Stomach smooth muscle (tissue), 2 donors: Measurements from ENCODE around the gene KLHL30.
A peak's percentile ranks its signal among the peaks of the same experiment; 100 is the strongest.
"Not testable (repeated sequence)": the region's sequence is repeated elsewhere in the genome, so short reads cannot be mapped to it uniquely, and the experiment has no call there.

Source experiments
- H3K27ac ChIP-seq: one replicate; pipeline ENCODE4 v1.7.0; 2013; ENCODE audit warnings: mild to moderate bottlenecking, low read length, inconsistent platforms
- H3K27me3 ChIP-seq, 2 donors: one replicate each; pipeline ENCODE4 v1.7.0; 2013; ENCODE audit warnings: low read length in 2 of 2; ENCODE audit not compliant: insufficient read depth in 2 of 2, control insufficient read depth in 1 of 2
- H3K36me3 ChIP-seq, 2 donors: one replicate each; pipeline ENCODE4 v1.7.0; 2013; ENCODE audit warnings: low read length in 2 of 2; ENCODE audit not compliant: control insufficient read depth in 2 of 2, insufficient read depth in 2 of 2
- H3K4me1 ChIP-seq: one replicate; pipeline ENCODE4 v1.7.0; 2013; ENCODE audit warnings: low read length; ENCODE audit not compliant: control insufficient read depth, insufficient read depth
- H3K4me3 ChIP-seq, 2 donors: one replicate each; pipeline ENCODE4 v1.7.0; 2013; ENCODE audit warnings: low read length in 2 of 2
- H3K9ac ChIP-seq, 2 donors: one replicate each; pipeline ENCODE4 v1.7.0; 2013; ENCODE audit warnings: low read length in 2 of 2, mild to moderate bottlenecking in 1 of 2
- H3K9me3 ChIP-seq, 2 donors: one replicate each; pipeline ENCODE4 v1.7.0; 2013; ENCODE audit warnings: low read length in 2 of 2; ENCODE audit not compliant: control insufficient read depth in 2 of 2
- donor health status: healthy.
- donor health status: Pancreatic carcinoma.

Gene KLHL30

DNA sequence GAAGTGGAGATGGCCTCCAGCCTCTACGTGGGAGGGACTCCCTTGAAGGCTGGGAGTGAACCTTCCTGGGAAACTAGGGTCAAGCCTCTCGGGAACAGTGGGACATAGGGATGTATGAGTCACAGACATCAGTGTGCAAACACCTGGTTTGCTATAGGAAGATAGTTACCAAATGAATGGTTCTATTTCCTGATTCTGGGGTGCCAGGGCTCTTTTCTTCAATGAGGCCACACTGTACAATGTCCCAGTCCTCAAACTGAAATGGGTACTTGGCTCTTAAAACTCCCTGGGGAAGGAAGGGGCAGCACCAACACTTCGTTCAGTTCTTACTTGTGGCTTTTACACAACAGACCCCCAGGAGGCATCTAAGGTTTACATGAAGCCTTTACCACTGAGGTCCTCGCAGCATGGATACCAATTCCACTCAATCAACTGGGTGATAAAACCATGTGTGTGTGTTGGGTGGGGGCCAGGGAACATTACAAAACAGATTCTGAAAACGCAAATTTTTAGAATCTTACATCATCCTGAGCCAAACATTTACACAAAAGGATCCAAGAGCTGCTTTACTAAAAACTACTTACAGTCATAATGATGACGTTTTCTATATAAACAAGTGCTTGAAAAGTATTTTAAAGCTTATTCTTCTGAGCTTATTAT, 30.7 kb downstream of the KLHL30 start:
- H3K9me3 ChIP-seq = no peaks in the 10 kb centered on the region
- H3K27ac ChIP-seq = peak overlapping the region; percentile 42
- H3K36me3 ChIP-seq = peaks cover 38 to 42% of the 10 kb centered on the region in 2 donors
- peaks cover 0 to 2% of the 10 kb centered on the region in 2 donors for H3K27me3 ChIP-seq
- H3K9ac ChIP-seq = no peak overlapping the region
- no peak overlapping the region for H3K4me3 ChIP-seq
- H3K4me1 ChIP-seq = peaks cover 20% of the 10 kb centered on the region

DNA sequence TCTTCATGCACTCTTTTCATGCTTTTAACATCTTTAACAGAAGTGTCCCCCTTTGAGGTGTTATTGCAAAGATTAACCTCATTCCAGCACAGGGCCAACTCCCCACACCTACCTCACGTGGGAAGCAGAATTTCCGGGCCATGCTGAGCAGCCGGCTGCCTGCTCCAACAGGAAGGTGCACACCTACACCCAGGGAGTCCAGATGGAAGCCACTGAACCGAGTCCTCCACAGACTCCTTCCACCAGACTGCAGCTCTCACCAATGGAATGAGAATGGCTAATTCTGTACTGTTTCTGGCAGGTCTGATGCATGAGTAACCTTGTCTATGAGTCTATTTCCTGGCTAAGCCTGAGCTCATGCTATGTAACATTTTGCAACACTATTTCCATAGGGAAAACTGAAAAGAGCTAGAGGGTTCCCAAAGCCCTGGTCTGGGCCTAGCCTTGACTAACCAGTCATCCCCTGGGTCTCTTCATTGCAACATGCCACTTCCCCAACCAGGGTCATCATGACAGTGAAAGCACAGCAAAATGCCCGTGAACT, 31.3 kb downstream of the KLHL30 start:
- H3K27ac ChIP-seq = peak overlapping the region; percentile 69
- no peaks in the 10 kb centered on the region for H3K27me3 ChIP-seq
- no peaks in the 10 kb centered on the region for H3K9me3 ChIP-seq
- H3K9ac ChIP-seq = no peak overlapping the region
- peaks cover 44 to 48% of the 10 kb centered on the region in 2 donors for H3K36me3 ChIP-seq
- H3K4me3 ChIP-seq = no peak overlapping the region
- peaks cover 20% of the 10 kb centered on the region for H3K4me1 ChIP-seq

- no peak overlapping the region for H3K4me3 ChIP-seq
- peak overlapping the region; percentile 69 for H3K27ac ChIP-seq
- no peak overlapping the region for H3K9ac ChIP-seq
- H3K36me3 ChIP-seq = peaks cover 49% of the 10 kb centered on the region in 2 donors
- no peaks in the 10 kb centered on the region for H3K27me3 ChIP-seq
- H3K9me3 ChIP-seq = no peaks in the 10 kb centered on the region
- peaks cover 20% of the 10 kb centered on the region for H3K4me1 ChIP-seq
Observed at GRCh38 chr2:238170386-238171071, 32.1 kb downstream of the KLHL30 start.

- H3K4me3 ChIP-seq, H3K27ac ChIP-seq, H3K9ac ChIP-seq, H3K9me3 ChIP-seq, H3K27me3 ChIP-seq: not testable (repeated sequence)
- Histone ChIP-seq H3K36me3 (peaks cover 49 to 51% of the 10 kb centered on the region in 2 donors), H3K4me1 (peaks cover 20% of the 10 kb centered on the region)
Observed at GRCh38 chr2:238171072-238171431, 32.6 kb downstream of the KLHL30 start.

DNA sequence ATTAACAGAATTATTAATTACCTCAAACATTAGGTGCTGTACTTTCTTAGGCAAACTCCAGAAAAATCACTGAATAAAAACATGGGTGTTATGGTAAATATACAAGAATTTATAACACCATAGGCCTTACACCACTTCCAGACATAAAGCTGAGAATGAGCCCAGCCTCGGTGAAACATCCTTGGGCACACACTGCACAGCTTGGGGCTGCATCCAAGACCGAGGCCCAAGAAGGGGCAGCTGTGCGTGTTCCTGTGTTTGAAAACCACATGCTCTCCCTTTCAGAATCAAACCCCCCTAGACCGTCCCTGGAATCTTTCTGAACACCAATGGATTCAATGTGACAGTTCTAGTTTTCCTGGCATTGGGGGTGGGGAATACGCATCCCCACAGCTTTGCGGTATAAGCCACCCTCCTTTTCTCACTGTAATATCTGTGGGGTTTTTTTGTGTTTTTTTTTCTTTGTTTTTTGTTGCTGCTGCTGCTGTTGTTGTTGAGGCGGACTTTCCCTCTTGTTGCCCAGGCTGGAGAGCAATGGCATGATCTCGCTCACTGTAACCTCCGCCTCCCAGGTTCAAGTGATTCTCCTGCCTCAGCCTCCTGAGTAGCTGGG, 33.2 kb downstream of the KLHL30 start:
- no peak overlapping the region for H3K9ac ChIP-seq

GRCh38 chr2:238172439-238172838, 34.0 kb downstream of the KLHL30 start:
- Histone ChIP-seq H3K4me3 (no peak overlapping the region), H3K27me3 (no peaks in the 10 kb centered on the region), H3K9me3 (no peaks in the 10 kb centered on the region), H3K9ac (no peak overlapping the region), H3K4me1 (peaks cover 18% of the 10 kb centered on the region), H3K36me3 (peaks cover 53 to 54% of the 10 kb centered on the region in 2 donors), H3K27ac (no peak overlapping the region)

More for the DNA sequence above, 33.2 kb downstream of the KLHL30 start:
- Histone ChIP-seq H3K4me1 (peaks cover 20% of the 10 kb centered on the region), H3K27ac (no peak overlapping the region), H3K9me3 (no peaks in the 10 kb centered on the region), H3K36me3 (peaks cover 52 to 54% of the 10 kb centered on the region in 2 donors), H3K4me3 (no peak overlapping the region), H3K27me3 (no peaks in the 10 kb centered on the region)

DNA sequence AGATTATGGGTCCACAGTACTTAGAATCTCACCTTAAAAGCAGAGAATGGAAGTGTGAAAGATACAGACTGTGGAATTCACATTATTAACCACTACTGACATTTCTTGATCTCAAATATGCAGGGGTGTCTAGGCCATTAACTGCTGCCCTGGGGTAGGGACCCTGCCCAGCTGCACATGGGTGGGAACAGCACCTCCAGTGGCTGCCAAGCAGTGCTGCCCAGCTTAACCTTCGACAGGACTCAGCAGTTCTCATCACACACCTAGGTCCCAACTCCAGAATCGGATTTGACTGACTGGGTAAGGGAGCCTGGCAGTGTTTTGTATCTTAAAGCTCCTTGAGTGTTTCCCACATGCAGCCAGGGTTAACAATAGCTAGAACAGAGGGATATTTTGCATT, 35.2 kb downstream of the KLHL30 start:
- Histone ChIP-seq H3K27ac (no peak overlapping the region), H3K9ac (no peak overlapping the region), H3K4me1 (peaks cover 18% of the 10 kb centered on the region), H3K36me3 (peaks cover 56 to 60% of the 10 kb centered on the region in 2 donors), H3K9me3 (no peaks in the 10 kb centered on the region), H3K27me3 (no peaks in the 10 kb centered on the region), H3K4me3 (no peak overlapping the region)

DNA sequence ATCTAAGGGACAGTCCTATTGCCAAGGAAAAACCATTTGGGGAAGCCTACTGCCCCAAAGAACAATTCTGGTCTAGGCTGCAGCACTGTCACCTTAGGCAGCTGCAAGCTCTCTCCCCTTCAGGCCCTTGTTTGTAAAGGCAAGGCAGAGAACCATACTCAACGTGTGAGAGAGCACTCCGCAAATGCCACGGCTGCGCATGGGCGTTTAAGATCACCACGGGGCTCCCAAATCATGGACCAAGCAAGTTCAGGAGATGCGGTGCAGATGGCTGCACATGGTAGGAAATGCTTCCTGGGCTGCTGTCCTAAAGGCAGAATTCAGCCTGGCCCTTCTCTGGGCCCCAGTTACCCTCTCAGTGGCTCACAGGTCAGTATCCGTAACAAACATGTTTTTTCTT, 35.8 kb downstream of the KLHL30 start:
- no peak overlapping the region for H3K9ac ChIP-seq
- no peaks in the 10 kb centered on the region for H3K9me3 ChIP-seq
- peaks cover 58 to 60% of the 10 kb centered on the region in 2 donors for H3K36me3 ChIP-seq
- no peak overlapping the region for H3K27ac ChIP-seq
- no peaks in the 10 kb centered on the region for H3K27me3 ChIP-seq
- H3K4me1 ChIP-seq = peaks cover 14% of the 10 kb centered on the region
- H3K4me3 ChIP-seq = no peak overlapping the region

GRCh38 chr2:238174701-238175100, 36.2 kb downstream of the KLHL30 start:
- Histone ChIP-seq H3K27ac (no peak overlapping the region), H3K4me1 (peaks cover 10% of the 10 kb centered on the region), H3K4me3 (no peak overlapping the region), H3K27me3 (no peaks in the 10 kb centered on the region), H3K9ac (no peak overlapping the region), H3K36me3 (peaks cover 61 to 62% of the 10 kb centered on the region in 2 donors), H3K9me3 (no peaks in the 10 kb centered on the region)

- no peaks in the 10 kb centered on the region for H3K27me3 ChIP-seq
- H3K4me3 ChIP-seq = no peak overlapping the region
- no peaks in the 10 kb centered on the region for H3K9me3 ChIP-seq
- H3K9ac ChIP-seq = no peak overlapping the region
- no peak overlapping the region for H3K27ac ChIP-seq
- no peaks in the 10 kb centered on the region for H3K4me1 ChIP-seq
- peaks cover 62 to 67% of the 10 kb centered on the region in 2 donors for H3K36me3 ChIP-seq
Observed at GRCh38 chr2:238176613-238177012, 38.1 kb downstream of the KLHL30 start.
